Measurements from ENCODE around the gene ADRB1.

Gene ADRB1

DNA sequence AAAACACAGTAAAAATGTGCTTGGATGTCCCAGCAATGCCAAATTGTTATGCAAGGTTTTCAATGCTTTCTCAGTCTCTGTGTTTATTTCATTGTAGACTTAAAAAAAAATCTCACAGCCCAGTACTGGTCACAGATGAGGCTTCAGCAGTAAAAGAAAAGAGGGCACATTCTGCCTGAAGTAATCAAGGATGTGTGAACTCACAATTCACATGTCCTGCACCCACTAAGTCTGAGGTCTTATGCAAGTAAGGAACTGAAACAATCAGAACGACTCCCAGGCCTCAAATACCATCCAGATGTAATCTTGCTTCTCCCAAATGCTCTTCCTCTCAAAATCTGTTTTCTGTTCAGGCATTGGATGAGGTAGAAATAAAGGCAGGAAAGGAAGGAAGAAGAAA lies 33.7 kb downstream of the ADRB1 start:
- Histone ChIP-seq H3K9me3 (ENCODE audit: control insufficient read depth, insufficient read depth, low read depth, low read length) (no peaks in the 10 kb centered on the region), H3K4me1 (ENCODE audit: control insufficient read depth, insufficient read depth, low read length) (no peaks in the 10 kb centered on the region), H3K4me3 (ENCODE audit: low read depth, low read length) (no peak overlapping the region), H3K27me3 (ENCODE audit: control insufficient read depth, insufficient read depth, low read length) (no peaks in the 10 kb centered on the region), H3K9ac (ENCODE audit: low read length) (no peak overlapping the region), H3K36me3 (ENCODE audit: control insufficient read depth, insufficient read depth, low read length) (no peaks in the 10 kb centered on the region), H3K27ac (ENCODE audit: low read depth, low read length) (no peak overlapping the region)

DNA sequence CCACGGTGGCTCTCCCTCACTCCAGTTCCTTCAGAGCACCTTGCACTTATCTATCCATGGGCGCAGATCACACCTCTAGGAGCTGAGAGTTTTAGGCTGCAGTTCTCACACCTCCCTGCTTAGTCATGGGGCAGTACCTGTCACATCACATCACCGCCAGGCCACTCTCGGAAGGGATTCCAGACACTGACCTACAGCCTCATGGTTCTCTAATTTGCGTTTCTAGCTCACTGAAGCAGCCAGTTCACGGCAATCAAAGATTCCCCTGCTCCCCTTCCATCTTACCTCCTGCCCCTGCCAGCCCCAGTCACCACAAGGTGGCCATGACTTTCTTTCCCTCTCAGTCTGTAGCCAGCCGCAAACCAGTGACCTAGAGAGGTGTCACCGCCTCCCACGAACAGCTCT lies 34.2 kb downstream of the ADRB1 start:
- Histone ChIP-seq H3K27me3 (ENCODE audit: control insufficient read depth, insufficient read depth, low read length) (no peaks in the 10 kb centered on the region), H3K36me3 (ENCODE audit: control insufficient read depth, insufficient read depth, low read length) (no peaks in the 10 kb centered on the region), H3K9me3 (ENCODE audit: control insufficient read depth, insufficient read depth, low read depth, low read length) (no peaks in the 10 kb centered on the region), H3K27ac (ENCODE audit: low read depth, low read length) (no peak overlapping the region), H3K9ac (ENCODE audit: low read length) (no peak overlapping the region), H3K4me1 (ENCODE audit: control insufficient read depth, insufficient read depth, low read length) (no peaks in the 10 kb centered on the region), H3K4me3 (ENCODE audit: low read depth, low read length) (no peak overlapping the region)

DNA sequence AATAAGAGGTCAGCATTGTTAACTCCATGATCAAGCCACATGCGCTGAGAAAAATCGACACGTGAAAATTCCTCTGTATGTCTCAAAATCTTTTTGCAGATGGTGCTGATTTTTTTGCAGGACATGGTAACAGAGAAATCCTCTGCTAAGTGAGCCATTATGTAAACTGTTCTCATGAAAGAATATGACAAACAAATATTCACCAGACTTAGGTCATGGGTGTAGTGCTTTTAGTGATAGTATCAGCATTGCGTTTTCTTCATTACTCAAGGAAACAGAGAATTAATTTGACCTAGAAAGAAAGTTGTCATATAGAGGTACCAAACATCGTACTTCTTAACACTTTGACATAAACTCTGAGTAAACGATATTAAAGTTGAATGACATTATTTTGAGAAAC lies 34.7 kb downstream of the ADRB1 start:
- Histone ChIP-seq H3K9ac (ENCODE audit: low read length) (no peak overlapping the region), H3K36me3 (ENCODE audit: control insufficient read depth, insufficient read depth, low read length) (no peaks in the 10 kb centered on the region), H3K27me3 (ENCODE audit: control insufficient read depth, insufficient read depth, low read length) (no peaks in the 10 kb centered on the region), H3K4me1 (ENCODE audit: control insufficient read depth, insufficient read depth, low read length) (no peaks in the 10 kb centered on the region), H3K27ac (ENCODE audit: low read depth, low read length) (no peak overlapping the region), H3K9me3 (ENCODE audit: control insufficient read depth, insufficient read depth, low read depth, low read length) (no peaks in the 10 kb centered on the region), H3K4me3 (ENCODE audit: low read depth, low read length) (no peak overlapping the region)

DNA sequence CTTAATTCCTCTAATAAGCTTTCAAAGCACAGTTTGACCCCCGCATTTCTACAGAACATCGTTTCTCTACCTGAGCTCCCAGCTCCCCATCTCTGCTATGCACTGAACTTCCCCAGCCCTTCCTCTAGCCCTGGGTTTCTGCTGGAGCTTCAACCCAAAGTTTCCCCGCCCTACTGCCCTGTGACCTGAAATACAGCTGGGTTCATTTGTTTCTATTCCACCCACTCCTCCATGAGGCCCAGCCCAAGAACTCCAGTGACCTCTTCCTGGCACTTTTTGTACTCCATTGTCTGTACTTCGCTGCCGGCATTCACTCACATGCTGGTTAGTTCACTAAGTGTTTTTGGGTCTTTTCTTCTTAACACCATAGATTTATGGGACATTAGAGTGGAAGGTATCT lies 35.8 kb downstream of the ADRB1 start:
- H3K36me3 ChIP-seq (ENCODE audit: control insufficient read depth, insufficient read depth, low read length) = no peaks in the 10 kb centered on the region
- no peak overlapping the region for H3K9ac ChIP-seq (ENCODE audit: low read length)
- H3K4me1 ChIP-seq (ENCODE audit: control insufficient read depth, insufficient read depth, low read length) = no peaks in the 10 kb centered on the region
- H3K4me3 ChIP-seq (ENCODE audit: low read depth, low read length) = no peak overlapping the region
- no peaks in the 10 kb centered on the region for H3K9me3 ChIP-seq (ENCODE audit: control insufficient read depth, insufficient read depth, low read depth, low read length)
- H3K27me3 ChIP-seq (ENCODE audit: control insufficient read depth, insufficient read depth, low read length) = no peaks in the 10 kb centered on the region
- H3K27ac ChIP-seq (ENCODE audit: low read depth, low read length) = no peak overlapping the region

DNA sequence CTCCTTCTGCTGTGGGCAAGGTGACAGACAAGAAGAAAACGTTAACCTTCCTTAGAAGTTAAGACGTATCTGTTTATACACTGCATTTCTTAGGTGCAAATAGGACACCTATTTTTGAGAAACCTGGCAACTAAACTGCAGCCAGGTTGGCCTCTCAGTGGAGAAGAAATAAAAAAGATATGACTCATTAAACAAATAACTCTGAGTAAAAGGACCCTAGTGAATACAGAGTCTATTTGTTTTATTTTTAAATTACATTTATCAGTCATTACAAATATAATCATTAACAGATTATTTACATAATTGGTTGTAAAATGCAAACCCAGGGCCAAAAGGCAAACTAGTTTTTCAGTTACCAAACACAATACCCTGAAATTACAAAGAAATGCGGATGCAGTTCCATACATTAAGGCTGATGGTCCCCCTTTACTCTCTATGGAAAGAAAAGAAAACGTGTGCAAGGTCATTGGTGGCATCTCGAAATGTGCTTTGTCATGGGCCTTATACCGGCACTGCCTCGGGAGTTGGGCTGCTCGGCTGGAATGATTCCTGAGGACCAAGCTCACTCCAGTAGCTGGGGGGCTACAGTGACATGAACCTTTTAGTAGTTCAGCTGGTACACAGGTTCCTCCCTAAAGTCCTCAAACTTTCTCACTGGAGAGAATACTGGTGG lies 38.4 kb downstream of the ADRB1 start:
- Histone ChIP-seq H3K4me1 (ENCODE audit: control insufficient read depth, insufficient read depth, low read length) (no peaks in the 10 kb centered on the region), H3K27me3 (ENCODE audit: control insufficient read depth, insufficient read depth, low read length) (no peaks in the 10 kb centered on the region), H3K9me3 (ENCODE audit: control insufficient read depth, insufficient read depth, low read depth, low read length) (no peaks in the 10 kb centered on the region), H3K9ac (ENCODE audit: low read length) (no peak overlapping the region), H3K36me3 (ENCODE audit: control insufficient read depth, insufficient read depth, low read length) (no peaks in the 10 kb centered on the region), H3K4me3 (ENCODE audit: low read depth, low read length) (no peak overlapping the region), H3K27ac (ENCODE audit: low read depth, low read length) (no peak overlapping the region)

DNA sequence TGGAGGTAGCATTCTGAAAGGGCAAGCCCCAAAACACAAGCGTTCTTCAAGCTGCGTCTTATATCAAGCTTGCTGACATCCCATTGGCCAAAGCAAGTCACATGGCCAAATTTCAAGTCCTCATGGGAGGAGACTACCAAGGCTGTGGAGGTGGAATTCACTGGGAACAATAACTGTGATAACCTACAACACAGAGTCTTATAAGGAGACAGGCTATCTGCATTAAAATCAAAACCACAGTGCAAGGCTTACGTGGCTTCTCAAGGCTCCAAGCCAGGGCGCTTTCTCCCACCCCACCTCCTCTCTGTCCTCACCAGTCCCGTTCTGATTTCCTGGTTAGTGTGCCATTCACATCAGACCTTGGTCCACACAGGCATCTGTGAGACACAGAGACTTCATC lies 39.4 kb downstream of the ADRB1 start:
- H3K9me3 ChIP-seq (ENCODE audit: control insufficient read depth, insufficient read depth, low read depth, low read length) = no peaks in the 10 kb centered on the region
- H3K4me1 ChIP-seq (ENCODE audit: control insufficient read depth, insufficient read depth, low read length) = no peaks in the 10 kb centered on the region
- H3K27me3 ChIP-seq (ENCODE audit: control insufficient read depth, insufficient read depth, low read length) = no peaks in the 10 kb centered on the region
- H3K27ac ChIP-seq (ENCODE audit: low read depth, low read length) = no peak overlapping the region
- H3K4me3 ChIP-seq (ENCODE audit: low read depth, low read length) = no peak overlapping the region
- H3K36me3 ChIP-seq (ENCODE audit: control insufficient read depth, insufficient read depth, low read length) = no peaks in the 10 kb centered on the region
- no peak overlapping the region for H3K9ac ChIP-seq (ENCODE audit: low read length)

DNA sequence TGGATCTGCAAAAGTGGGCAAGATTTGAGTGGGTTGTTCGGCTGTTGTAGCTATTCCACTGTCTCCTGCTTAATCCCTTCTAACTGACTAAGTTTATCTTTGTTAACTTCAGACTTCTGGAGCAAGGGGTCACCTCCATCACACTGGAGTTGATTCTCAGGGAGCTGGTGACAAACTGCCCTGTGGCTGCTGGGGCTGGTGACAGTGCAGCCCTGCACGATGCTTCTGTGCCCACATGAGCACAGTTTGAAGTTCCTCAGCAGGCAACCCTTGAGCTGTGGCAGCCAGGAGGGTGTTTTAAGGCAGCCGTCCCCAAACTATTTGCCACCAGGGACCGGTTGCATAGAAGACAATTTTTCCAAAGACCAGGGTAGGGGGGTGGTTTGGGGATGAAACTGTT lies 40.5 kb downstream of the ADRB1 start:
- Histone ChIP-seq H3K9ac (ENCODE audit: low read length) (no peak overlapping the region), H3K4me3 (ENCODE audit: low read depth, low read length) (no peak overlapping the region), H3K9me3 (ENCODE audit: control insufficient read depth, insufficient read depth, low read depth, low read length) (no peaks in the 10 kb centered on the region), H3K27me3 (ENCODE audit: control insufficient read depth, insufficient read depth, low read length) (no peaks in the 10 kb centered on the region), H3K4me1 (ENCODE audit: control insufficient read depth, insufficient read depth, low read length) (no peaks in the 10 kb centered on the region), H3K36me3 (ENCODE audit: control insufficient read depth, insufficient read depth, low read length) (no peaks in the 10 kb centered on the region), H3K27ac (ENCODE audit: low read depth, low read length) (no peak overlapping the region)

DNA sequence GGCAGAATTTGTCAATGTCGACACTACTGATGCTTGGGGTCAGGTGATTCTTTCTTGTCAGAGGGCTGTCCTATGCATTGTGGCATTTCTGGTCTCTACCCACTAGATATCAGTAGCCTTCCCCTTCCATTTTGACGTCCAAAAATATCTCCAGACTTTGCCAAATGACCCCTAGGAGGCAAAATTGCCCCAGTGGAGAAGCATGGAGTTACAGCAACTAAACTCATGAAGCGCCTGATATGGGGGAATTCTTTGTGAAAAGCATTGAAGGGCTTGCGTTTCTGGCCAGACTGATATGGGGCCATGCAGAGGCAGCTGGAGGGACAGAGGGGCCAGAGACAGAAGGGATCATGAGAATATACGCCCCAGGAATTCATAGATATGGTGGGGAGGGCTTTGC lies 43.6 kb downstream of the ADRB1 start:
- Histone ChIP-seq H3K27me3 (ENCODE audit: control insufficient read depth, insufficient read depth, low read length) (no peaks in the 10 kb centered on the region), H3K4me3 (ENCODE audit: low read depth, low read length) (no peak overlapping the region), H3K27ac (ENCODE audit: low read depth, low read length) (no peak overlapping the region), H3K4me1 (ENCODE audit: control insufficient read depth, insufficient read depth, low read length) (no peaks in the 10 kb centered on the region), H3K9ac (ENCODE audit: low read length) (no peak overlapping the region), H3K36me3 (ENCODE audit: control insufficient read depth, insufficient read depth, low read length) (no peaks in the 10 kb centered on the region), H3K9me3 (ENCODE audit: control insufficient read depth, insufficient read depth, low read depth, low read length) (no peaks in the 10 kb centered on the region)

DNA sequence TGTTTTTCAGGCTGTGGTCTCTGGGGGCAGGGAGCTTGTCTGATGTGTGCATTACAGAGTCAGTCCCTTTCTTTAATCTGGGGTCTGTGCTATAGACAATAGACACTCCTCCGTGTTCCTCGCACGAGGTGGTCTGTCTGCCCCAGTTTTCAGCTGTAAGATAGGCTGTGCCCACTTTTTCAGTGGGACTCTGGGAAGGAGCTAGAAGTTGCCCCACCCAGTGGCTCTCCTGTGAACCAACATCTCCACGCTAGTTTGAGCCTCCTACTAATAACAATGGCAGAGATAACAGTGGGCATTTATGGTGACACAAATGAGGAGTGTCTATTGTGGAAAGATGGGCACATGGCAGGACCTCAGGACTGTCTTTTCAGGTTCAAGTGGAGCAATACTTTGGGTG lies 44.0 kb downstream of the ADRB1 start:
- no peak overlapping the region for H3K4me3 ChIP-seq (ENCODE audit: low read depth, low read length)
- H3K9me3 ChIP-seq (ENCODE audit: control insufficient read depth, insufficient read depth, low read depth, low read length) = no peaks in the 10 kb centered on the region
- no peaks in the 10 kb centered on the region for H3K36me3 ChIP-seq (ENCODE audit: control insufficient read depth, insufficient read depth, low read length)
- H3K27me3 ChIP-seq (ENCODE audit: control insufficient read depth, insufficient read depth, low read length) = no peaks in the 10 kb centered on the region
- no peak overlapping the region for H3K9ac ChIP-seq (ENCODE audit: low read length)
- H3K4me1 ChIP-seq (ENCODE audit: control insufficient read depth, insufficient read depth, low read length) = no peaks in the 10 kb centered on the region
- H3K27ac ChIP-seq (ENCODE audit: low read depth, low read length) = no peak overlapping the region

DNA sequence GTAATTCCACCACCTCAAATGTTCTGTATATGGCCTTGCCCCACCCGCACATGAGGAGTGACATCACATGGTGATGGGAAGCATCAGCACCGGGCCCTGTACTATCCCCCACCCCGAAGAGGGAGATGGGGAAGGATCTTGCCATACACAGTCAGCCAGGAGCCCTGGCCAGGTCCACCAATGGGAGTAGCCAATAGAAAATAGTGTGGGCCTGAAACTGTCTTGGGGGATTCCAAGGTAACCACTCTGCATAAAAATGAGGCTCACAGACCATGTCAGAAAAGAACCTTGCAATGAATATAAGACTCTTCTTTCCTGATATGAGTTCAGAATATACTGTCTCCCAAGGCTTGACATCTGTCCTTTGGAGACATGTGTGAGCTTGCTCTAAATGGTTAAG lies 51.1 kb downstream of the ADRB1 start:
- Histone ChIP-seq H3K9ac (ENCODE audit: low read length) (no peak overlapping the region), H3K4me3 (ENCODE audit: low read depth, low read length) (no peak overlapping the region), H3K4me1 (ENCODE audit: control insufficient read depth, insufficient read depth, low read length) (no peaks in the 10 kb centered on the region), H3K27ac (ENCODE audit: low read depth, low read length) (no peak overlapping the region), H3K36me3 (ENCODE audit: control insufficient read depth, insufficient read depth, low read length) (no peaks in the 10 kb centered on the region), H3K27me3 (ENCODE audit: control insufficient read depth, insufficient read depth, low read length) (peaks cover 4% of the 10 kb centered on the region), H3K9me3 (ENCODE audit: control insufficient read depth, insufficient read depth, low read depth, low read length) (peaks cover 2% of the 10 kb centered on the region; the same call in 1 of the 2 replicates)

DNA sequence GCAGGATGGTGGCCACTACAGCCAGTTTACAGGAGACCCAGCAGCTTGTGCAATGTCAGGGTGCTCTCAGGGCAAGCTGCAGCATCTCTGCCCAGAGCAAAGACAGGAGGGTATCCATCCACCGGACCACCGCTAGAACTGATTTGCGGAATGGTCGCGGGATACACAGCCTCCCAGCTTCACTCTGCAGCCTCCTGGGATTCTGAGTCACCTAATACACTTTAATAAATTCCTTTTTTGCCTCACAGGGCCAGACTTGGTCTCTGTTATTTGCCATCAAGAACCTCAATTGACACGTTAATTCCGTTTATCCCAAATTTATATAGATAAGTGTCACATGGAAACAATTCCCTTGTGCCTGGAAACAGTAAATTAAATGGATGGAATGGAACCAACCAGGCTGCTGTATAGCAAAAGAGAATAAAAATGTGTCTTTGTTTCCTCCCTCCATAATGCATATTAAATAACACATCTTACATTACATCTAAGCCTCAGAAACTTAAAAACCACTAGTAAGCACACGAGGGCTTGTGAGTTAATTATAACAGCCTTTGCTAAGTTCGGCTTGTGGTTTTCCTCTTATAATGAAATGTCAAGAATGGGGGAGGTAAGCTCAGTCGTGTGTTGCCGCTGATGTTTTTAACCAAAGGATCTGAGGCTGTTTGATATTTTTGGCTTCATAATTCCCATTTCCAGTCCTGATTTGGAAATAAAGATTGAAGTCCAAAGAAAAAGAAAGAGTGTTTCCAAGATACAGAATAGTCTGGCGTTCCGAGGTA lies 52.1 kb downstream of the ADRB1 start:
- H3K4me1 ChIP-seq (ENCODE audit: control insufficient read depth, insufficient read depth, low read length) = 0 out of 2 replicates have a peak, but pooled peaks cover 3% of the 10 kb centered on the region
- H3K27ac ChIP-seq (ENCODE audit: low read depth, low read length) = no peak overlapping the region
- no peaks in the 10 kb centered on the region for H3K36me3 ChIP-seq (ENCODE audit: control insufficient read depth, insufficient read depth, low read length)
- H3K9ac ChIP-seq (ENCODE audit: low read length) = no peak overlapping the region
- peaks cover 13% of the 10 kb centered on the region for H3K27me3 ChIP-seq (ENCODE audit: control insufficient read depth, insufficient read depth, low read length)
- no peak overlapping the region for H3K4me3 ChIP-seq (ENCODE audit: low read depth, low read length)
- H3K9me3 ChIP-seq (ENCODE audit: control insufficient read depth, insufficient read depth, low read depth, low read length) = peaks cover 2% of the 10 kb centered on the region; the same call in 1 of the 2 replicates

All from HUES6 (cell line).